ENCODE data around the gene NBPF1. TPM values are rescaled to one million over a fixed set of nuclear protein-coding genes. Genes with fewer than 3 reads are reported as not detected.
"Not testable (repeated sequence)": the region's sequence is repeated elsewhere in the genome, so short reads cannot be mapped to it uniquely, and the experiment has no call there.

Gene NBPF1
- polyA plus RNA-seq, 1 donor, result 150 TPM

GRCh38 chr1:16623812-16624719 is 10.7 kb upstream of the NBPF1 start:
- DNase-seq (ENCODE audit: low read depth), result not testable (repeated sequence)

DNA sequence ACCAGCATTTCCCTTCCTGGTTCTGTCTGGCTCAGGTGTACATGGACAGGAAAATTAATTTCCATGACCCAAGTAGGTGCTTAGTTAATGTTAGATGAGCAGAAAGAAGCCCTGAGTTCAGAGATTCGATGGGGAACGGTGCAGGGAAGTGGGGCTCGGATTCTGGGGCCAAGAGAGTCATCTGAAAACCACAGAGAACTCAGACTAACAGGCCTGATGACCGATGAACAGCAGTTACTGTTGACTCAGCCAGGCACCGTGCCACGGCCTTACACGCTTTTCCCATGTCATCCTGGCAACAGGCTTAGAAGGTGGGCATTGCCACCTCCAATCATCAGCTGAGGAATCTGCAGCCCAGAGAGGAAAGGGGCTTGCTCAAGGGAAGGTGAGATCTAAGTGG is 10.0 kb upstream of the NBPF1 start:
- not testable (repeated sequence) for DNase-seq (ENCODE audit: low read depth)

GRCh38 chr1:16621681-16622315 is 8.4 kb upstream of the NBPF1 start:
- not testable (repeated sequence) for DNase-seq (ENCODE audit: low read depth)

DNA sequence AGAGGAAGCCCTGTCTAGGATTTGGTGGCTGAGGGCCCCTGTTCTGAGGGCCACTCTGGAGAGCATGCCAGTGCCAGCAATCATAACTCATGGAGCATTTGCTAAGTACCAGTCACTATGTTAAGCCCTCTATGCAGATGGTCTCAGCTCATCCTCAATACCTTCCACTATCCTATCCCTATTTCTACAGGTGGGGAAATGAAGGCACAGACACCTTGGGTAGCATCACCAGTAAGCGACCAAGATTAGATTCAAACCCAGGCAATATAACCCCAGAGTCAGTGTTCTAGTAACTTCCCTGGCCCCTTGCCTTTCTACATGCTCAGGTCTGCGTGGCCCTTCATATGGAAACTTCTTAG is 7.9 kb upstream of the NBPF1 start:
- no peak for DNase-seq (ENCODE audit: low read depth)

DNA sequence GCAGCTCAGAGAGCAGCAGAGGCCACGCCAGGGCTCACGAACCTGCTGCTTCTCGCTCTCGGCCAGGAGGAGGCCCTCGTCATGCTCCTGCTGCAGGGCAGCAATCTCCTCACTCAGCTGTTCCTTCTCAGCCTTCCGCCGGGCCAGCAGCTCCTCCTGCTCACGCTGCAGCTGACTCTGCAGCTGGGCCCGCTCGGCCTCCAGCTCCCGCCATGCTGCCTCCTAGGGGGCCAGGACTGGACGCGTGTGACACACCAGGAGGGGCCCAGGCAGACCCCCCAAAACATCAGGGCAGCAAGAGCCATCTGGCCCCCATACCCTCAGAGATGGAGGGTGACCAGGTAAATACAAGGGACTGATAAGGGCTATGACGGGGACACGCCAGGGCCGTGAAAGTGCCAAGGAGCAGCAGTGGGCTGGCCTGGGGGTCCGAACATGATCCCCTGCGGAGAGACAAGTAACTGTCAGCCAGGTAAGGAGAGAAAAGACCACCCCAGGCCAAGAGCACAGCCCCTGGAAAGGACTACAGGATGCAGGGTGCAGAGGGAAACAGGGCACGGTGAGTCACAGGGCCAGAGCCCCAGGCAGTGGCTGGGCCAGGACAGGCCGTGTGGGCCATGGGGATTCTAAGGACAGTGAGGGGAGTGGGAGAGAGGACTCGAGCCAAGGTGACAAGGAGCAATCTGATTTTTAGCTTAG is 6.6 kb upstream of the NBPF1 start:
- DNase-seq (ENCODE audit: low read depth), result not testable (repeated sequence)

GRCh38 chr1:16618719-16619118 is 5.4 kb upstream of the NBPF1 start:
- DNase-seq (ENCODE audit: low read depth), result no peak

DNA sequence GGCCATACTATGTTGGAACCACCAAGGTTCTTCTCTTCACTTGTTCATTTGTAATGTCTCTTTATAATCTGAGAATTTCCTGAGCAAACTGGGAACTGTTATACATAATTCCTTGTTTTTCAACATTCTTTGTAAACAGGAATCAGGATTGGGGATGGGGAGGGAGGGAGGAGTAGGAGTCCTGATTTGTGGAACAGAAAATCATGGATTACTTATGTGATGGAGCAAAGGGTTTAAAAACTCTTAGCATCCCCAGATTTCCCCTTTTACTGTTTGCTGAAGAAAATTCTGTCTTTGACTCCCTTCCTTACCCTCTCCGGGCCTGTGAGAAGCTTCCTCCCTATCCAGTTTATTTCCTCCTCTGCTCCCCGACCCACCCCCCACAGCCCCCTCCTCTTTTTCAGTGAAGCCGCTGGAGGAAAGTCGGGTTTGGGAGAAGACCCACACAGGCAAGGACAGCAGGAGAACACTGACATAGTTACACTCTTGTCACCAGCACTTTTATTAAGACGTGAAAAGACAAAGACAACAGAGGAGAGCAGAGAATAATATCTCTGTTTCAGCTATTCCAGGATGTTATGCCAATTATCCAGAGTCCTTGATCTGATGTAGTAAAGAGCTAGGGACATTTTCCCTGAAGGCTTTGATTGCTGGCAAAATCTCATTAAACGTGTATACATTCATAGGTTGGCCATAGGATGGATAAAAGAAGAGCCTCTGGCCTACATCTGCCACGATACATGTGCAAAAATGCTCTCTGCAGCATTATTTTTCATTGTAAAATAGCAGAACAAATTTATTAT is 4.6 kb upstream of the NBPF1 start:
- no peak for DNase-seq (ENCODE audit: low read depth)

DNA sequence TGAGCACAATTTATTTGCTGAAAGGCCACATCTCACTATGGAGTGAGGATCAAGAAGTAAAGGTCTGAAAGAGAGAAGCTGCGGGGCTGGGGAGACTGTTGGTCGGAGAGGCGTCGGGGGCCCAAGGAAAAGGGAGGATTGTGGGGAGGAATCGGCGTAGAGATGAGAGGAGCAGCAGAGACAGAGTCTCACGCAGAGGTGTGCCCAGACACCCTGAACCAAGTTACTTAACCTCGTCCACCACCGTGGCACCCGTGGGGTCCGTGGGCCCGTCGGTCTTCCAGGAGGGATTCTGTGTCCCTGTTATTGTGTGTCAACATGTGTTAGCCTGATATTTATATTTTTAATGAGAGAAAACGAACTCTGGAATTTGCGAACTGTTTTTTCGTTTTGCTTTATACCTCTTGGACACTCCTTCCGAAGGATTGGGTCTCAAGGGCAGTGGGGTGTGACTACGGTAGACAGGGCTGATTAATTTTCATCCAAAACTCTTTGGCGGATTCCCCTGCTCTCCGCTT is 3.8 kb upstream of the NBPF1 start:
- no peak for DNase-seq (ENCODE audit: low read depth)

DNA sequence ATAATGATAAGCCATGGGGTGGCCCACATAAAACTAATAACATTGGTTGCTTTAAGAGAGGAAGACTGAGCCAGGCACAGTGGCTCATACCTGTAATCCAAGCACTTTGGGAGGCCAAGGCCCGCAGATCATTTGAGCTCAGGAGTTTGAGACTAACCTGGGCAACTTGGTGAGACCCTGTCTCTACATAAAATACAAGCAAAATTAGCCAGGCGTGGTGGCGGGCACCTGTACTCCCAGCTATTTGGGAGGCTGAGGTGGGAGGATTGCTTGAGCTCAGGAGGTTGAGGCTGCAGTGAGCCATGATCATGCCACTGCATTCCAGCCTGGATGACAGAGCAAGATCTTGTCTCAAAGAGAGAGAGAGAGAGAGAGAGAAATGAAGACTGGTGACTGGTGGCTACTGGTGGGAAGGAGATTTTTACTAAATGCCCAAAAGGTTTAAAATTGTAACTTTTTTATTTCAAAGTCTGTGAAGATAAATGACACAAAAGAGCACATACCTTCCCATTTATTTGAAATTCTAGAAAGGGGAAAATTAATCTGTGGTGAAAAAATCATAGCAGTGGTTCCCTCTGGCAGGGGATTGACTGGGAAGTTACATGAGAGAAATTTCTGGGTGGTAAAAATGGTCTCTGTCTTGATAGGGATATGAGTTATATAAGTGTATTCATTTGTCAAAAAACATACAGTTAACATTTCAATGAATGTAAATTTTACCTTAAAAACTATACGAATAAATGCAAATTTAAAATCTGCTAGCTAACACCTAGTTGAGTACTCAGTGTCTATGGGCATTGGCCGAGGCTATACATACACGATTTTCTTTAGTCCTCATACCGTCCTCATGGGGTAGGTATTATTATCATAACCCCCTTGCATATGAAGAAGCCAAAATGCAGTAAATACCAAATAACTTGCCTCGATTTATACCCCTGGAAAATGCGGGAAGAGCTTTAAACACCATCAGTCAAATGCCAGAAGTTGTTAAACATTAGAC is 2.2 kb upstream of the NBPF1 start:
- no peak for DNase-seq (ENCODE audit: low read depth)

- no peak for DNase-seq (ENCODE audit: low read depth)
These were observed 1.2 kb upstream of the NBPF1 start for GRCh38 chr1:16614361-16615252.

GRCh38 chr1:16612332-16613172 is 812 bp downstream of the NBPF1 start:
- peak; percentile 97 for DNase-seq (ENCODE audit: low read depth)

GRCh38 chr1:16611981-16612331 is 1.4 kb downstream of the NBPF1 start:
- not testable (repeated sequence) for DNase-seq (ENCODE audit: low read depth)

DNA sequence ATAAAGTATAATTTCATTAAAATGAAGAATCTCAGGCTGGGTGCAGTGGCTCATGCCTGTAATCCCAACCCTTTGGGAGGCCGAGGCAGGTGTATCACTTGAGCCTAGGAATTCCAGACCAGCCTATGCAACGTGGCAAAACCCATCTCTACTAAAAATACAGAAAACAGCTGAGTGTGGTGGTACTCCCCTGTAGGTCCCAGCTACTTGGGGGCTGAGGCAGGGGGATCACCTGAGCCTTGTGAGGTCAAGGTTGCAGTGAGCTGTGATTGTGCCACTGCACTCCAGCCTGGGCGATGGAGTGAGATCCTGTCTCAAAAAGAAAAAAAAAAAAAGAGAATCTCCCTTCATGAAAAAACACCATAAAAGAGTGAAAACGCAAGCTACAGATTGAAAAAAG is 2.2 kb downstream of the NBPF1 start:
- not testable (repeated sequence) for DNase-seq (ENCODE audit: low read depth)

DNA sequence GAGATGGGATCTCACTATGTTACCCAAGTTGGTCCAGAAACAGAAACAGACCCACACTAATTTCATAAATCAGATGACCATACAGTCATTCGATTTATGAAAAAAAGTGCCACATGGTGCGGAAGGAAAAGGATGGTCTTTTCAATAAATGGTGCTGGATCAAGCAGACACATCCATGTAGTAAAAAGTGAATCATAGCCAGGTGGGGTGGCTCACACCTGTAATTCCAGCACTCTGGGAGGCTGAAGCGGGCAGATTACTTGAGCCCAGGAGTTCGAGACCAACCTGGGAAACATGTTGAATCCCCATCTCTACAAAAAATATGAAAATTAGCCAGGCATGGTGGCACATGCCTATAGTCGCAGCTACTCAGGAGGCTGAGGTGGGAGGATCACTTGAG is 2.8 kb downstream of the NBPF1 start:
- DNase-seq (ENCODE audit: low read depth), result not testable (repeated sequence)

DNA sequence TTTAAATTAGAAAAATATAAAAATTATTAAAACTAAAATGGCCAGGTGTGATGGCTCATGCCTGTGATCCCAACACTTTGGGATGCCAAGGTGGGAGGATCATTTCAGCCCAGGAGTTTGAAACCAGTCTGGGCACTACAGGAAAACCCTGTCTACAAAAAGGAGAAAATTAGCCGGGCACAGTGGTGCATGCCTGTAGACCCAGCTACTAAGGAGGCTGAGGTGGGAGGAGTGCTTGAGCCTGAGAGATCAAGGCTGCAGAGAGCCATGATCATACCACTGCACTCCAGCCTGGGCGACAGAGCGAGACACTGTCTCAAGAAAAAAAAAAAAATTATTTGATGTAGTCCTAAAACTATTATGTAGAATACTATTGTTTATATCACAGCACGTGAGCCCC is 3.6 kb downstream of the NBPF1 start:
- DNase-seq (ENCODE audit: low read depth), result not testable (repeated sequence)

DNA sequence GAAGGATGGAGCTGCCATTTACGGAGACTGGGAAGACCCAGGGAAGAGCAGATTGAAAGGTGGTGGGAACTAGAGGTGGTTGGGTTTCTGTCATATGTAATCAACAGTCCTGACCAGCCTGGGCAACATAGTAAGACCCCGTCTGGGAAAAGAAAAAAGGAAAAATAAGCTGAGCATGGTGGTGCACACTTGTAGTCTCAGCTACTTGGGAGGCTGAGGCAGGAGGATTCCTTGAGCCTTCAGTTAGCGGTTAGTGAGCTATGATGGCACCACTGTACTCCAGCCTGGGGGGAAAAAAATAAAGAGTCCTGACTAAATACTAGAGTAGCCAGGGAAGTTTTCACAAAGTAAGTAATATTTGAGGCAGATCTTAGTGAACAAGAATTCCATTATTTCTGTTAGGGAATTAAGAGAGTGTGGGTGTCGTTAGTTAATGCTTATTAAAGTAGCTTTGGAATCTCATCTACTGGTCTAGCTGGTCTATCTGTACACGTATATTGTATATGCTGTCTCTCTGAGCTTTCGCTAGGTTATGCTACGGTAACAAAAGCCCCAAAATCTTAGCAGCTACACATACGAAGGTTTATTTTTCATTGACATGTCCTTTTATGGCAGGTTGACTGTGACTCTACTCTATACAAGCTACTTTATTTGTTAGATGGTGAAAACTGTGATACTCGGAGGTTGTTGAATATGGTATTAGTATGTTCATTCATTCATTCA is 4.4 kb downstream of the NBPF1 start:
- no peak for DNase-seq (ENCODE audit: low read depth)
